ENCODE results near the gene IFNE.

DNA sequence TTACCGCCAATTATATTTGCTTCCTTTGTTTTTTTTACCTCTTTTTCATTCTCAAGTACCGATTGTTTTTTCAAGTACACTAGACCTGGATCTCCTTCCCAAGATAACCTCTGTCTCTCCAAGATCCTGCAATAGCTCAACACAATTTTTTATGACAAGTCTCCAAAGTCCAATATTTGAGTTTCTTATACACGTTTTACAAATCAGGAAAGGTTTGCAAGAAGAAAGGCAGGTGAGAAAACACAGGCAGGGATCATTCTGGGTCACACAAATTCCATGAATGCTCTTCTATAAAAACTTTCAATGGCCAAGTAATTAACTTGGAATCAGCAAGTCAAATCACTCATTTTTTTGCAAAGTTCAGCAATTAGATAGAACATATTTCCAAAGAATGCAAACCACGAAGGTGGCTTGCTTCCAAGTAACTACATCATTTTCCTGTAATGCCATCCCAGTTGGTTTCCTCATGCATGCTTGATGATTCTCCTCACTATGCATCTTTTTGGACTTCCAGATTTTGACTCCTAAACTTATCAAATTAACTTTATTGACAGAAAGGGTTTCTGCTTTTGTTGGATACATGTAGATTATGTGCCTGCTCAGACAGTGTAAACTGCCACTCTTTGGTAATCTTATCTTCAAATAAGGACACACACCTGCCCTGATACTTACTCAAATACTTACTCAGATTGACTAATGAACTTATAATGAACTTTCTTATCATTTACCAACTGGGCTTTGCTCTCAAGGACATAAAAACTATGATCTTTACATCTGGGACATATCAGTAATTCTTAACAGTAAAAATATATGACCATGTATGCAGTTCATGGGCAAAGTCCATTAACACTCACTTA, 24.7 kb upstream of the IFNE start:
- TF ChIP-seq, protein P1, sequence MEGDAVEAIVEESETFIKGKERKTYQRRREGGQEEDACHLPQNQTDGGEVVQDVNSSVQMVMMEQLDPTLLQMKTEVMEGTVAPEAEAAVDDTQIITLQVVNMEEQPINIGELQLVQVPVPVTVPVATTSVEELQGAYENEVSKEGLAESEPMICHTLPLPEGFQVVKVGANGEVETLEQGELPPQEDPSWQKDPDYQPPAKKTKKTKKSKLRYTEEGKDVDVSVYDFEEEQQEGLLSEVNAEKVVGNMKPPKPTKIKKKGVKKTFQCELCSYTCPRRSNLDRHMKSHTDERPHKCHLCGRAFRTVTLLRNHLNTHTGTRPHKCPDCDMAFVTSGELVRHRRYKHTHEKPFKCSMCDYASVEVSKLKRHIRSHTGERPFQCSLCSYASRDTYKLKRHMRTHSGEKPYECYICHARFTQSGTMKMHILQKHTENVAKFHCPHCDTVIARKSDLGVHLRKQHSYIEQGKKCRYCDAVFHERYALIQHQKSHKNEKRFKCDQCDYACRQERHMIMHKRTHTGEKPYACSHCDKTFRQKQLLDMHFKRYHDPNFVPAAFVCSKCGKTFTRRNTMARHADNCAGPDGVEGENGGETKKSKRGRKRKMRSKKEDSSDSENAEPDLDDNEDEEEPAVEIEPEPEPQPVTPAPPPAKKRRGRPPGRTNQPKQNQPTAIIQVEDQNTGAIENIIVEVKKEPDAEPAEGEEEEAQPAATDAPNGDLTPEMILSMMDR (conservative IDR thresholded peaks at IDR 0.05) = no peak
- TF ChIP-seq EZH2 (IDR thresholded peaks at IDR 0.05; ENCODE audit: low read depth) = no peak

All from PC-9 (cell line).